HG03342 (cell line): ENCODE results near the gene PGAM5.
"Not testable (repeated sequence)": the region's sequence is repeated elsewhere in the genome, so short reads cannot be mapped to it uniquely, and the experiment has no call there.

ENCODE experiments used
- ATAC-seq: cut with Tn5 transposase; IDR thresholded peaks from one replicate; pipeline ENCODE4 v1.9.1; 2021; ENCODE audit warnings: mild to moderate bottlenecking, moderate library complexity; ENCODE audit not compliant: unreplicated experiment

PGAM5 gene

DNA sequence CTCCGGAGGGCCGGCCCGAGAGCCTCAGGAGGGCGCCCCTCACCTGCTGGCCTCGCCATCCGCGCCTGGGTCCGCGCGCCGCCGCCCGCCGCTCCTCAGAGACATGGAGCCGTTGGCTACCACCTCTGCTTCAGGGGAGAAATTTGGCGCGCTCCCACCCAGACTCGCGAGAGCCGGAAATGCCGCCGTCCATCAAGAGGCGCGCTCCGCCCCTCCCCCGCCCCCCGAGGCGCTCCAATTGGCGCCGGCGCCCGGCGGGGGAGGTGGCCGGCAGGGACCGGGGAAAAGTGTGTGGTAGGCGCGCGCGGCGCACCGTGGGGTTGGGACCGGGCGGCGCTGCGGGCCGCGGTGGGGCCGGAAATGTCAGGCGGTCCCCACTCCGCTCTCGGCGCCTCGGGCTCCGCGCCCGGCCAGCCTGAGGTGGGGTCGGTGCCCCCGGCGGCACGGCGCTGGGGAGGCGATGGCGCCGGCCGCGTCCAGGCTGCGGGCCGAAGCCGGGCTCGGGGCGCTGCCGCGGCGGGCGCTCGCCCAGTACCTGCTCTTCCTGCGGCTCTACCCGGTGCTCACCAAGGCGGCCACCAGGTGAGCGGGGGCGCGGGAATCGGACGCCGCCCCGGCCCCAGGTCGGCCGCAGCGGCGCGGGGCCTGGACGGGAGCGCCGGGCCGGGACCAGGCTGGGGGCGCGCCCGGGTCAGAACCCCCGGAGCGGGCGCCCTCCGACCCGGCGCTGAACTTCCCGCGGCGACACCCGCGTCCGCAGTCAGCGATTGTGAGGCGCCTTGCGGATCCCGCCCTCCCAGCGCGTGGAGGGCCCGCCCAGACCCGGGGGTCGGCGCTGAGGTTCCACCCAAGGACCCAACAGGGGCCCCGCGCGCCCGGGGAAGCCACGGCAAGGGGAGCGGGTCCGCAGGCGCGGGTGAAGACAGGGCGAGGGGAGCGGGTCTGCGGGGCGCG is 23.2 kb upstream of the PGAM5 start, which contains the start of the genes POLE and PXMP2:
Gene POLE, minus strand, starts transcription at position 132 of the 954 bp plus-strand sequence. Its CDS starts 27 bp downstream, at position 105.
Gene PXMP2, plus strand, starts transcription at position 377 of the 954 bp plus-strand sequence. Its CDS starts 84 bp downstream, at position 461.
- peak; percentile 92 for ATAC-seq

DNA sequence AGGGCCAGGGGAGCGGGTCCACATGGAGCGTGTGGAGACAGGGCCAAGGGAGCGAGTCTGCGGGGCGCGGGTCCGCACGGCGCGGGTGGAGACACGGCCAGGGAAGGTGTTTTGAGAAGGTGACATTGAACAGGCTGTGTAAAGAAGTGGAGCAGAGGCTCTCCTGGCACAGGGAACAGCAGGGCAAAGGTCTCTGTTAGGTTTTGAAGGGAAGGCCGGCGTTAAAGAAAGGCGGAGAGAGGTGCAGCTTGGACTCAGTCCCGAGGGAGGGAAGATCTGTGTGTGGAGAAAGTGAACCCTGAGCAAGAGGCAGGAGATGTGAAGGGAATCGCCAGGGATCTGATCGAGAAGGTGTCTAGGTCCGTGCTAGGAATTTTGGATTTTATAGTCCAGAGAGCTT is 21.4 kb upstream of the PGAM5 start:
- no peak for ATAC-seq

DNA sequence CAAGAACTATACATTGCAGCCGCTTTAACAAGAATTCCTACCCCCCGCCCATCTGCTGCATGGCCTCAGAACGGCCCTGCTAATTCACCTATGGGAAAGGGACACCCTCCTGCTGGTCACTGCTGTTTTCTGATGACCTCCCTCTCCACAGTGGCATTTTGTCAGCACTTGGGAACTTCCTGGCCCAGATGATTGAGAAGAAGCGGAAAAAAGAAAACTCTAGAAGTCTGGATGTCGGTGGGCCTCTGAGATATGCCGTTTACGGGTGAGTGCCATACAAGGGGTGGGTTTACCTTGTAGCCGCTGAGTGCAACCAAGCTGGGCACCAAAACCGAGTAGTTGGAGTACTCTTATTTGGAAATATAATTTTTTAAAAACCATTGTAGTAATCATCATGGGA is 20.5 kb upstream of the PGAM5 start:
- ATAC-seq: no peak

DNA sequence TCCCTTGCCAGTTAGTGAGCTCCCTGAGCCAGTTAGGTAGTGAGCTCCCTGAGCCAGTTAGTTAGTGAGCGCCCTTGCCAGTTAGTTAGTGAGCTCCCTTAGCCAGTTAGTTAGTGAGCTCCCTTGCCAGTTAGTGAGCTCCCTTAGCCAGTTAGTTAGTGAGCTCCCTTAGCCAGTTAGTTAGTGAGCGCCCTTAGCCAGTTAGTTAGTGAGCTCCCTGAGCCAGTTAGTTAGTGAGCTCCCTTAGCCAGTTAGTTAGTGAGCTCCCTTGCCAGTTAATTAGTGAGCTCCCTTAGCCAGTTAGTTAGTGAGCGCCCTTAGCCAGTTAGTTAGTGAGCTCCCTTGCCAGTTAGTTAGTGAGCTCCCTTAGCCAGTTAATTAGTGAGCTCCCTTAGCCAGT is 18.6 kb upstream of the PGAM5 start:
- not testable (repeated sequence) for ATAC-seq

DNA sequence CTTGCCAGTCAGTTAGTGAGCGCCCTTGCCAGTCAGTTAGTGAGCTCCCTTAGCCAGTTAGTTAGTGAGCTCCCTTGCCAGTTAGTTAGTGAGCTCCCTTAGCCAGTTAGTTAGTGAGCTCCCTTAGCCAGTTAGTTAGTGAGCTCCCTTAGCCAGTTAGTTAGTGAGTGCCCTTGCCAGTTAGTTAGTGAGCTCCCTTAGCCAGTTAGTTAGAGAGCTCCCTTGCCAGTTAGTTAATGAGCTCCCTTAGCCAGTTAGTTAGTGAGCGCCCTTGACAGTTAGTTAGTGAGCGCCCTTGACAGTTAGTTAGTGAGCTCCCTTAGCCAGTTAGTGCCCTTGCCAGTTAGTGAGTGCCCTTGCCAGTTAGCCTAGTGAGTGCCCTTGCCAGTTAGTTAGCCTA is 15.8 kb upstream of the PGAM5 start:
- ATAC-seq: not testable (repeated sequence)

GRCh38 chr12:132695431-132695830 is 15.2 kb upstream of the PGAM5 start:
- ATAC-seq: no peak

DNA sequence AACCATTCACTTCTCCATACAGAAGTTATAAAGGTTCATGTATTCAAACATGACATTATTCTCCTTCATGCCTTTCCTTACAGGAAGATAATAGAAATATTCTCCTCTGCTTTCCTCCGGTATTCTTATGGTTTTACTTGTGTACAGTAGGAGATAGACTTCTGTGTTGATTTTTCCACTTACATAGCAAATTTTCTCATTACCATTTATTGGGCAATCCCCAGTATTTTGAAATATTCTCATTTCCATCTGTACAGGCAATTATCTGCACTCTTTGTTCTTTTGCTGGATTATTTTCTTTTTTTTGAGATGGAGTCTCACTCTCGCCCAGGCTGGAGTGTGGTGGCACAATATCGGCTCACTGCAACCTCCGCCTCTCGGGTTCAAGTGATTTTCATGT is 12.3 kb upstream of the PGAM5 start:
- ATAC-seq: no peak

- no peak for ATAC-seq
Measured at GRCh38 chr12:132700212-132700822, 10.3 kb upstream of the PGAM5 start.

GRCh38 chr12:132702640-132703039 is 8.0 kb upstream of the PGAM5 start:
- ATAC-seq: no peak

DNA sequence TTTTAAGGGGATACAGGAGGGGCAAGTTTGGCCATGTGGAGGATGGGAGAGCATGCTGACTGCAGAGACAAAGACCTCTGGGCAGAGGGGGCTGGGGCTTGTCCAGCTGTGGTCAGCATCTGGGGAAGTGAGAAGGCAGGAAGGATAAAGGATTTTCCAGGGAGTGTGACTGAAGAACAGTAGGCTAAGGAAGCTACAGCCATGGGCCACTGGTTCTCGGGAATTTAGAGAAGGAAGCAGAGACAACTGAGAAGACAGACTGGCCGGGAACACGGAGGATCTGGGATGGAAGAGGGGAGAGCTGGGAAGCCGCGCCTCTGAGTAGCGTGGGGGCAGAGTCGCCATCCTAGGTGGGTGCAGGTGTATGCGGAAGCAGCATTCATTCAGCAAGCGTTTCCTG is 7.0 kb upstream of the PGAM5 start:
- no peak for ATAC-seq

GRCh38 chr12:132707241-132707640 is 3.4 kb upstream of the PGAM5 start:
- no peak for ATAC-seq

GRCh38 chr12:132708150-132708549 is 2.5 kb upstream of the PGAM5 start:
- ATAC-seq: no peak

DNA sequence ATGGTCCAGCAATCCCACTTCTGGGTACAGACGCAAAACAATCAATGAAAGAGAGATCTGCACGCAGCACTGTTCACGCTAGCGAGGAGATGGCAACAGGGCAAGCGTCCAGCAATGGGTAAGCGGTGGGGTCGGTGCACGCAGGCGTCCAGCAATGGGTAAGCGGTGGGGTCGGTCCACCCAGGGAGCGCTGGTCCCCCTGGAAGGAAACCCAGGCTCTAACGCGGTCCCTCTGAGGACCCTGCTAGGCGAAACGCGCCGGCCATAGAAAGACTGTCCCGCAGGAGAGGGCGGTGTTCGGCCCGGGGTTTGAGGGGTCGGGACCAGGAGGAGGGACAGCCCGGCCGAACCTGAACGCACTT is 618 bp upstream of the PGAM5 start:
- ATAC-seq: peak; percentile 27

DNA sequence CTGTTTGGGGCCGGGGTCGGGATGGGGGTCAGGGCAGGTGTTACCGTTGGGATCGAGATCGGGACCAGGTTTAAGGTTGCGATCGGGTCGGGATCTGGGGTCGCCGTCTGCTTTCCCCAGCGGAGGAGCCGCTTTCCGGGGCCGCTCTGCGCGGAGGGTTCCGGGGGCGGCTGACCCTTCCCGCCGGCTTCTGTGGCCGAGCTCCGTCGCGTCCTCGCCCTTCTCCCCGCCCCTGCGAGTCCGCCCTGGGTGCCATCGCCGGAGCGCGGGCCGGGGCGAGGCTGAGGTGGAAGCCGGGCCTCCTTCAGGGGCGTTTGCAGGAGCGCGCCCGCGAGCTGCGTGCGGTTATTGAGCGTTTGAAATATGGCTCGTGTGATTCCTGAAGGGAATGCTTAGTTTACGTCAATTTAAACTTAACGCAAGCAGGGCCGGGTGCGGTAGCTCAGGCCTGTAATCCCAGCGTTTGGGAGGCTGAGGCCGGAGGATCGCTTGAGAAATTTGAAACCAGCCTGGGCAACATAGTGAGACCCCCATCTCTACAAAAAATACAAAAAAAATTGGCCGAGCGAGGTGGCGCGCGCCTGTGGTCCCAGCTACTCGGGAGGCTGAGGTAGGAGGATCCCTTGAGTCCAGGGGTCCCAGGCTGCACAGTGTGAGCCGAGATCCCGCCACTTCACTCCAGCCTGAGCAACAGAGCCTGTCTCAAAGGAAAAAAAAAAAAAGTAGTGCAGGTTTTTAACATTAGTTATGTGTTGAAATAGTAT is 620 bp downstream of the PGAM5 start:
- peak; percentile 20 for ATAC-seq

GRCh38 chr12:132713123-132713522 is 2.5 kb downstream of the PGAM5 start:
- ATAC-seq: no peak

DNA sequence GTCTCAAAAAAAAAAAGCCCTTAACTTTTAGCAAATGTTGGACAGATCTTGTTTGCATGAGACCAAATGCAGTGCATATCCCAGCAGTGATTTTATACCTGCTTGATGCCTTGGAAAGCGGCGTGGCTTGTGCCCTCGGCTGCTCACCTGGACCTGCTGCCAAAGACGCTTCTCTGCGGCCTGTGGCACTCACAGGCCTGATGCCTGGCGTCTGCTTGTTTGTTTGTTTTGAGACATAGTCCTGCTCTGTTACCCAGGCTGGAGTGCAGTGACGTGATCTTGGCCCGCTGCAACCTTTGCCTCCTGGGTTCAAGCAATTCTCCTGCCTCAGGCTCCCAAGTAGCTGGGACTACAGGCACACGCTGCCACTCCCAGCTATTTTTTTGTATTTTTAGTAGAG is 5.2 kb downstream of the PGAM5 start:
- ATAC-seq: no peak

DNA sequence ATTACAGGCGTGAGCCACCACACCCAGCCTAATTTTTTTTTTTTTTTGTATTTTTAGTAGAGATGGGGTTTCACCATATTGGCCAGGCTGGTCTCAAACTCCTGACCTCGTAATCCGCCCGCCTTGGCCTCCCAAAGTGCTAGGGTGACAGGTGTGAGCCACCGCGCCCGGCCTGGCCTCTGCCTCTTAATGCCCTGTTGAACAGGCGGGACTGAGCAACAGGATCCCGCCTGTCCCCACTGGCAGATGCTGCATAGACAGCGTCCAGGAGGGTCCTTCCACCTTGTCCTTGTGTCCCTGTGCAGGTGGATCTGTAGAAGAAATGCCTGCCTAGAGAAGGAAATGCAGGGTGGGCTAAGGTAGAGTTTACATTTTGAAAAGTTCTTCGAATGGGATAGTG is 5.7 kb downstream of the PGAM5 start:
- no peak for ATAC-seq

GRCh38 chr12:132717011-132717410 is 6.4 kb downstream of the PGAM5 start:
- ATAC-seq: no peak

DNA sequence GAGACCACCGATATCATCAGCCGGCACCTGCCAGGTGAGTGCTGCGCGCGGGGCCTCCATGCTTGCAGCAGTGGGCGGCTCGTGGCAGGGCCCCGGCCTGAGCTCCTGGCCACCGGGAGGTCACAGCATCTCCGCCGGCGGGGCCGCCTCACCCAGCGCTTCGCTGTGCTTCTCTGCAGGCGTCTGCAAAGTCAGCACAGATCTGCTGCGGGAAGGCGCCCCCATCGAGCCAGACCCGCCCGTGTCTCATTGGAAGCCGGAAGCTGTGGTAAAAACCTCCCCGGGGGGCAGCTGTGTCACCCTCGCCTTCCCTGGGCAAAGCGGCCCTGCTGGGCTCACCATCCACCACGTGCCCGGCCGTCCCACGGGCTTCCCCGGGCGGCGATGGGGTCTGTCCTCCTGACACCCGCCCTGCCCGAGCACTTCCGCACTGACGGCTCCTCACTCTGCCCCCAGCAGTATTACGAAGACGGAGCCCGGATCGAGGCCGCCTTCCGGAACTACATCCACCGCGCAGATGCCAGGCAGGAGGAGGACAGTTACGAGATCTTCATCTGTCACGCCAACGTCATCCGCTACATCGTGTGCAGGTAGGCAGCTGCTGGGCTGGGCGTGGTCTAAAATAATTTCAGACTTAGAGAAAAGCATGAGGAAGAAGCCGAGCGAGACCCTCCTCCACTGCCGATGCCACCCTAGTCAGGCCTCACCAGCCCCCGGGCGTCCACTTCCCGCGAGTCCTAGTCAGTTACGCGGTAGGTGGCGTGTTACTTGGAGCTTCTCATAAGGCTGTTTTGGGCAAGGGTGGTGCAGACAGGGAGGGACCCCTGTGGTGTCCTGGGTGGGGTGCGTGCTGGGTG is 7.1 kb downstream of the PGAM5 start:
- ATAC-seq: no peak

DNA sequence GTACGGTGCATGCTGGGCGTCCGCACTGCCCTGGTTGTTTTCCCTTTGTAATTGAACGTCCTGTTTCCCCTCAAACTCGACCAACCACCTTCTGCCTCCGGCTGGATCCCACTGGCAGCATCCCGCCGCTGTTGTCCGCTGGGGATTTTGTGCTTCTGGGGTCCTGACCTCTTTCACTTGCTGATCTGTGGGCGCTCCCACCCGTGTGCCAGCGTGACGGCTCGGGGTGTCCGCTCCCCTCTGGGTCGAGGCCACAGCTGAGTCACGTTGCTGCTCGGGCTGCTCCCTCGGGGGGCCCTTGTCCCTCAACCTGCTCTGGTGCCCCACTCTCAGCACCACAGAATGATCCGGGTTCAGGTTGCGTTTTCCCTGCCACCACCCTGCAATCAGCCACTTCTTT is 8.0 kb downstream of the PGAM5 start:
- ATAC-seq: no peak
